ENCODE measurements around the gene MALRD1.

MALRD1 gene

DNA sequence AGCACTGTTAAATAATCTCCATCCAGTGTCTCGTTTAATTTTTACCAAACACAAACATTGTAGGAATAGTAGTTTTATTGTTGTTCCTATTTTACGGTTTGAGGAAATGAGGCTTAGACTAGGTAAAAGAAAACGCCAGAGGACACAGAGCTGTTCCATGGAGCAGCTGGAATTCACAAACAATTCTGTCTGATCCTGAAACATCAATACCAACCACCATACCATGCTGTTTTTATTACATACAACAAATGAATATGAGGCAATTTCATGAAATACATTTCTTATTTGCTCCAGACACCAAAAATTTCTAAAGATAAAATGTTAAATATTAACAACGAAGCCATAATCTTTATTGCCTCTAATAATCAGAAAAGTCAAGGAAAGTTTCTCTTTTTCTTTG is 9.4 kb downstream of the MALRD1 start:
- Histone ChIP-seq H3K27me3 (ENCODE audit: low read depth, low read length) (no peaks in the 10 kb centered on the region), H3K9ac (ENCODE audit: low read length) (no peak overlapping the region), H3K4me1 (ENCODE audit: low read length) (no peaks in the 10 kb centered on the region), H3K4me2 (ENCODE audit: low read length) (no peak overlapping the region), H3K36me3 (replicated peaks; ENCODE audit: low read depth, low read length) (no peaks in the 10 kb centered on the region), H3K79me2 (ENCODE audit: low read length) (no peaks in the 10 kb centered on the region), H4K20me1 (ENCODE audit: insufficient read depth, low read length) (no peaks in the 10 kb centered on the region), H2AFZ (ENCODE audit: low read depth, low read length) (no peak overlapping the region), H3K27ac (ENCODE audit: low read length) (no peak overlapping the region), H3K4me3 (ENCODE audit: low read length) (no peak overlapping the region), H3K9me3 (ENCODE audit: insufficient read depth, low read length) (no peaks in the 10 kb centered on the region)
- no peak for TF ChIP-seq EZH2phosphoT487 (IDR thresholded peaks at IDR 0.05; ENCODE audit: low read depth)
- TF ChIP-seq, protein P1, sequence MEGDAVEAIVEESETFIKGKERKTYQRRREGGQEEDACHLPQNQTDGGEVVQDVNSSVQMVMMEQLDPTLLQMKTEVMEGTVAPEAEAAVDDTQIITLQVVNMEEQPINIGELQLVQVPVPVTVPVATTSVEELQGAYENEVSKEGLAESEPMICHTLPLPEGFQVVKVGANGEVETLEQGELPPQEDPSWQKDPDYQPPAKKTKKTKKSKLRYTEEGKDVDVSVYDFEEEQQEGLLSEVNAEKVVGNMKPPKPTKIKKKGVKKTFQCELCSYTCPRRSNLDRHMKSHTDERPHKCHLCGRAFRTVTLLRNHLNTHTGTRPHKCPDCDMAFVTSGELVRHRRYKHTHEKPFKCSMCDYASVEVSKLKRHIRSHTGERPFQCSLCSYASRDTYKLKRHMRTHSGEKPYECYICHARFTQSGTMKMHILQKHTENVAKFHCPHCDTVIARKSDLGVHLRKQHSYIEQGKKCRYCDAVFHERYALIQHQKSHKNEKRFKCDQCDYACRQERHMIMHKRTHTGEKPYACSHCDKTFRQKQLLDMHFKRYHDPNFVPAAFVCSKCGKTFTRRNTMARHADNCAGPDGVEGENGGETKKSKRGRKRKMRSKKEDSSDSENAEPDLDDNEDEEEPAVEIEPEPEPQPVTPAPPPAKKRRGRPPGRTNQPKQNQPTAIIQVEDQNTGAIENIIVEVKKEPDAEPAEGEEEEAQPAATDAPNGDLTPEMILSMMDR (IDR thresholded peaks at IDR 0.05; ENCODE audit: low read depth, low read length), result no peak

DNA sequence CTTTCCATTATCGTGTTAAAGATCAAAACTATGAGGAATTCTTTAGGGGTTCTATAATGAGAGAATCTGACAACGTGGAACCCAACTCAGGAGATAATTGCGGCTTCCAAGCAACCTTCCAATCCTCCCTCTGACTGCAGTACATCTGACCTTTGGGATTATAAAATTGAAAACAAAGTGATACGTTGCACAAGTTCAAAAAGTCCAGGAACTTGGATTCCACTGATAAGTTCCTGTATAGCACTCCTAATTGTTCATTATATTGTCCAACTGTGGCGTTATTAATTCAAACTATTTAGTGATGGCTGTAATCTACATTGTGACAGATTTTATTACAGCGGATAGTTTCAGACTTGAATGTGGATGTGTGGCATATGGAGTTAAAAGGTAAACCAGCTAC is 15.4 kb downstream of the MALRD1 start:
- H3K36me3 ChIP-seq (replicated peaks; ENCODE audit: low read depth, low read length), result no peaks in the 10 kb centered on the region
- H3K9ac ChIP-seq (ENCODE audit: low read length), result no peak overlapping the region
- TF ChIP-seq, protein P1 (IDR thresholded peaks at IDR 0.05; ENCODE audit: low read depth, low read length), result no peak
- TF ChIP-seq EZH2phosphoT487 (IDR thresholded peaks at IDR 0.05; ENCODE audit: low read depth), result no peak
- H3K4me3 ChIP-seq (ENCODE audit: low read length), result no peak overlapping the region
- no peak overlapping the region for H3K4me2 ChIP-seq (ENCODE audit: low read length)
- no peaks in the 10 kb centered on the region for H3K9me3 ChIP-seq (ENCODE audit: insufficient read depth, low read length)
- H3K27ac ChIP-seq (ENCODE audit: low read length), result no peak overlapping the region
- H3K4me1 ChIP-seq (ENCODE audit: low read length), result no peaks in the 10 kb centered on the region
- no peaks in the 10 kb centered on the region for H3K79me2 ChIP-seq (ENCODE audit: low read length)
- H3K27me3 ChIP-seq (ENCODE audit: low read depth, low read length), result no peaks in the 10 kb centered on the region
- H4K20me1 ChIP-seq (ENCODE audit: insufficient read depth, low read length), result no peaks in the 10 kb centered on the region
- no peak overlapping the region for H2AFZ ChIP-seq (ENCODE audit: low read depth, low read length)

DNA sequence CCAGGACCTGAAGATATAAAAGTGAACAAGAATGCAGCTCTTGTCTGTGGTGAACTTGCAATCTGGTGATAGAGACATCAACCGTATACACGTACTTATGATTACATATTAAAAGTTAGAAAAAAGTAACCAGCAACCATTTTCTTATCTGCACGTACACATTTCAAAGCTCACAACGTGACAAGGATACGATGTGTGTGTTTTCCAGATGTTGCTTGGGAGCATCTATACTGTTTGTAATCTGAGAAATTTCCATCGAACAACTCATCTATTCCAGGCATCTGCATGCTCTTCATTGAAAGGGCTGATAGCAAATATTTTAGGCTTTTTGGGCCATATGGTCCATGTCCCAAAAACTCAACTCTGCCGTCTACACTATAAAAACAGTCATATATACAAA is 23.3 kb downstream of the MALRD1 start:
- no peak for TF ChIP-seq EZH2phosphoT487 (IDR thresholded peaks at IDR 0.05; ENCODE audit: low read depth)
- TF ChIP-seq, protein P1 (IDR thresholded peaks at IDR 0.05; ENCODE audit: low read depth, low read length), result no peak
- Histone ChIP-seq H3K9ac (ENCODE audit: low read length) (no peak overlapping the region), H3K27ac (ENCODE audit: low read length) (no peak overlapping the region), H2AFZ (ENCODE audit: low read depth, low read length) (no peak overlapping the region), H3K4me3 (ENCODE audit: low read length) (no peak overlapping the region), H3K4me1 (ENCODE audit: low read length) (no peaks in the 10 kb centered on the region), H3K9me3 (ENCODE audit: insufficient read depth, low read length) (no peaks in the 10 kb centered on the region), H3K79me2 (ENCODE audit: low read length) (no peaks in the 10 kb centered on the region), H3K27me3 (ENCODE audit: low read depth, low read length) (no peaks in the 10 kb centered on the region), H3K36me3 (replicated peaks; ENCODE audit: low read depth, low read length) (no peaks in the 10 kb centered on the region), H4K20me1 (ENCODE audit: insufficient read depth, low read length) (no peaks in the 10 kb centered on the region), H3K4me2 (ENCODE audit: low read length) (no peak overlapping the region)

DNA sequence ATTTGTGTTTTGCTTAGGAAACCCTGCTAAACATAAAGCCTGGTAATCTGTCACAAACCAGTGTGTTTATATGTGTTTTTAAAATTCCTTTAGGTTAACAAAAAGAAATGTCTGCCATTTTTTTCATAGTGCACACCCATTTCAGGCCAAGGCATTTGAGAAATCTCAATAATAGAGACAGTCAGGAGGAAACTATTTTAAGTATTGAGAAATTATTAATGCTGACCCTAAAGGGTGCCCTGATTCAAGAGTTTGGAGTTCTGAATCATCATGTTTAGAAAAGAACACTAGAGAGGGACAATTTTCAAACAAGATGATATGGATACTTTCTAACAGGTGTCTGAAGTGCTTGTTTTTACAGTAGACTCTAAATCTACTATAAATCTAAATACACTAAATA is 28.7 kb downstream of the MALRD1 start:
- Histone ChIP-seq H3K36me3 (replicated peaks; ENCODE audit: low read depth, low read length) (no peaks in the 10 kb centered on the region), H3K4me2 (ENCODE audit: low read length) (no peak overlapping the region), H3K9me3 (ENCODE audit: insufficient read depth, low read length) (no peaks in the 10 kb centered on the region), H4K20me1 (ENCODE audit: insufficient read depth, low read length) (no peaks in the 10 kb centered on the region), H3K27ac (ENCODE audit: low read length) (no peak overlapping the region), H2AFZ (ENCODE audit: low read depth, low read length) (no peak overlapping the region), H3K27me3 (ENCODE audit: low read depth, low read length) (no peaks in the 10 kb centered on the region), H3K79me2 (ENCODE audit: low read length) (no peaks in the 10 kb centered on the region), H3K4me3 (ENCODE audit: low read length) (no peak overlapping the region), H3K4me1 (ENCODE audit: low read length) (no peaks in the 10 kb centered on the region), H3K9ac (ENCODE audit: low read length) (no peak overlapping the region)
- TF ChIP-seq, protein P1 (IDR thresholded peaks at IDR 0.05; ENCODE audit: low read depth, low read length), result no peak
- TF ChIP-seq EZH2phosphoT487 (IDR thresholded peaks at IDR 0.05; ENCODE audit: low read depth), result no peak

Data from OCI-LY3 (cell line).